Measurements from ENCODE around the gene IGLON5. TPM values are rescaled to one million over a fixed set of nuclear protein-coding genes. Genes with fewer than 3 reads are reported as not detected.

Gene IGLON5
- total and polyA plus RNA-seq, 2 experiments from 2014 or later, result 5.0 to 29.1 TPM

- Histone ChIP-seq H3K27ac (ENCODE audit: low read depth) (no peak overlapping the region), H3K4me1 (ENCODE audit: insufficient read depth) (peaks cover 10% of the 10 kb centered on the region; the same call in 1 of the 2 replicates), H3K27me3 (ENCODE audit: insufficient read depth) (peaks cover 13% of the 10 kb centered on the region), H2AFZ (no peak overlapping the region), H3F3A (replicated peaks; ENCODE audit: low read depth) (no peaks in the 10 kb centered on the region), H3K9me2 (ENCODE audit: insufficient read depth) (0 out of 2 replicates have a peak, but pooled peaks cover 3% of the 10 kb centered on the region), H4K20me1 (replicated peaks; ENCODE audit: insufficient read depth) (no peaks in the 10 kb centered on the region), H3K4me2 (no peak overlapping the region), H3K79me2 (replicated peaks; ENCODE audit: insufficient read depth) (no peaks in the 10 kb centered on the region), H3K36me3 (ENCODE audit: insufficient read depth) (0 out of 2 replicates have a peak, but pooled peaks cover 6% of the 10 kb centered on the region), H3K4me3 (no peak overlapping the region)
- Mint-ChIP-seq H3K27ac (no peak overlapping the region), H3K9me3 (no peaks in the 10 kb centered on the region; the same call in 2 of the 3 replicates), H3K4me1 (peaks cover 18% of the 10 kb centered on the region), H3K27me3 (ENCODE audit: insufficient read depth, low read depth, poor library complexity) (peaks cover 21% of the 10 kb centered on the region), H3K36me3 (ENCODE audit: low read depth) (peaks cover 44% of the 10 kb centered on the region), H3K4me3 (no peak overlapping the region)
- ATAC-seq (no peak), DNase-seq (ENCODE audit: low spot score) (no peak)
- TF ChIP-seq JUNB (IDR thresholded peaks at IDR 0.05; ENCODE audit: unreplicated experiment), result no peak
Observed at GRCh38 chr19:51331193-51331592, 19.7 kb downstream of the IGLON5 start.

GRCh38 chr19:51331716-51332115 is 20.3 kb downstream of the IGLON5 start:
- no peaks in the 10 kb centered on the region; the same call in 2 of the 3 replicates for H3K9me3 Mint-ChIP-seq
- peaks cover 18% of the 10 kb centered on the region for H3K4me1 Mint-ChIP-seq
- H3K36me3 ChIP-seq (ENCODE audit: insufficient read depth), result 0 out of 2 replicates have a peak, but pooled peaks cover 6% of the 10 kb centered on the region
- peaks cover 47% of the 10 kb centered on the region for H3K36me3 Mint-ChIP-seq (ENCODE audit: low read depth)
- peaks cover 23% of the 10 kb centered on the region for H3K27me3 Mint-ChIP-seq (ENCODE audit: insufficient read depth, low read depth, poor library complexity)
- no peak overlapping the region for H3K4me3 ChIP-seq
- H3K27ac ChIP-seq (ENCODE audit: low read depth), result no peak overlapping the region
- peaks cover 8% of the 10 kb centered on the region for H3K27me3 ChIP-seq (ENCODE audit: insufficient read depth)
- no peak overlapping the region for H2AFZ ChIP-seq
- ATAC-seq (no peak), DNase-seq (ENCODE audit: low spot score) (no peak)
- TF ChIP-seq ZNF331 (CRISPR knock-in tag; IDR thresholded peaks at IDR 0.05; ENCODE audit: low read depth) (no peak), POLR2AphosphoS5 (IDR thresholded peaks at IDR 0.05; ENCODE audit: low read depth) (no peak), EZH2 (IDR thresholded peaks at IDR 0.05; ENCODE audit: low read depth, unreplicated experiment) (no peak), REST (IDR thresholded peaks at IDR 0.05; ENCODE audit: unreplicated experiment) (no peak), ZNF114 (CRISPR knock-in tag; IDR thresholded peaks at IDR 0.05) (no peak), STAT1 (IDR thresholded peaks at IDR 0.05; ENCODE audit: unreplicated experiment) (no peak), CTCF (conservative IDR thresholded peaks at IDR 0.05; ENCODE audit: low read depth in 2 of 2) (no peak), JUNB (IDR thresholded peaks at IDR 0.05; ENCODE audit: unreplicated experiment) (no peak), CREB1 (CRISPR knock-in tag; IDR thresholded peaks at IDR 0.05; ENCODE audit: low read depth) (no peak), EZH2phosphoT487 (IDR thresholded peaks at IDR 0.05; ENCODE audit: unreplicated experiment) (no peak), ETS1 (IDR thresholded peaks at IDR 0.05) (no peak), NANOG (IDR thresholded peaks at IDR 0.05; ENCODE audit: borderline replicate concordance) (no peak)
- 0 out of 2 replicates have a peak, but pooled peaks cover 3% of the 10 kb centered on the region for H3K9me2 ChIP-seq (ENCODE audit: insufficient read depth)
- peaks cover 10% of the 10 kb centered on the region; the same call in 1 of the 2 replicates for H3K4me1 ChIP-seq (ENCODE audit: insufficient read depth)
- no peaks in the 10 kb centered on the region for H4K20me1 ChIP-seq (replicated peaks; ENCODE audit: insufficient read depth)
- no peaks in the 10 kb centered on the region for H3F3A ChIP-seq (replicated peaks; ENCODE audit: low read depth)
- H3K4me2 ChIP-seq, result no peak overlapping the region
- H3K27ac Mint-ChIP-seq, result no peak overlapping the region
- no peaks in the 10 kb centered on the region for H3K79me2 ChIP-seq (replicated peaks; ENCODE audit: insufficient read depth)
- H3K4me3 Mint-ChIP-seq, result no peak overlapping the region

Data from GM23338 (cell line).